Measurements from ENCODE around the gene HRH1.

- TF ChIP-seq CTCF (IDR thresholded peaks at IDR 0.05), result no peak
- TF ChIP-seq EZH2 (IDR thresholded peaks at IDR 0.05; ENCODE audit: borderline replicate concordance, insufficient read depth, low read depth, low read length, poor library complexity, severe bottlenecking), result no peak
Observed at GRCh38 chr3:11235385-11235784, 81.1 kb downstream of the HRH1 start.
